PC-9 (cell line): ENCODE measurements around the gene RUNX3. TPM values are rescaled to one million over a fixed set of nuclear protein-coding genes. Genes with fewer than 3 reads are reported as not detected.

ENCODE experiments used
- BruUV-seq: library from RNA; stranded (reverse); fragments of 400-500 nt; replicated peaks from 2 replicates; lab custom pipeline; 2021; lab: Mats Ljungman, UMichigan
- CTCF ChIA-PET: fragments of 300-600 bp; sonication (Branson Sonifier 250); formaldehyde crosslinking; loops from one replicate; lab custom pipeline; 2022; ENCODE audit warnings: antibody characterized with exemption; lab: Charles Lee
- POLR2A ChIA-PET: fragments of 300-600 bp; sonication (Branson Sonifier 250); formaldehyde crosslinking; loops from one replicate; lab custom pipeline; 2022; ENCODE audit warnings: antibody characterized with exemption; ENCODE audit not compliant: unreplicated experiment; lab: Charles Lee
- DNase-seq, 2 experiments: peaks; one replicate each; pipeline versions ENCODE4 v3.0.0 to v3.0.0-alpha.2; 2015 to 2022; ENCODE audit warnings: mixed read lengths in 1 of 2
- H2AFZ ChIP-seq: fragments of 200-600 bp; sonication (generic); 2 replicates; pipeline ENCODE4 v1.8.1; 2017; ENCODE audit warnings: antibody characterized with exemption
- H3F3A ChIP-seq: fragments of 200-600 bp; sonication (generic); 2 replicates; pipeline ENCODE4 v1.8.1; 2017; ENCODE audit warnings: antibody characterized with exemption, mild to moderate bottlenecking, low read depth; ENCODE audit not compliant: insufficient read depth
- H3K27ac ChIP-seq: fragments of 200-600 bp; sonication (generic); 2 replicates; pipeline ENCODE4 v1.6.1; 2016; ENCODE audit warnings: mixed run types
- H3K27me3 ChIP-seq: fragments of 200-600 bp; sonication (generic); 2 replicates; pipeline ENCODE4 v1.6.1; 2016; ENCODE audit warnings: low read depth, mixed run types; ENCODE audit not compliant: insufficient read depth
- H3K36me3 ChIP-seq: fragments of 200-600 bp; sonication (generic); 2 replicates; pipeline ENCODE4 v1.6.1; 2016; ENCODE audit warnings: low read depth, mixed run types
- H3K4me1 ChIP-seq: fragments of 200-600 bp; sonication (generic); replicated peaks from 2 replicates; pipeline ENCODE4 v1.6.1; 2016; ENCODE audit warnings: mixed run types; ENCODE audit not compliant: insufficient read depth
- H3K4me2 ChIP-seq: fragments of 200-600 bp; sonication (generic); 2 replicates; pipeline ENCODE4 v1.6.1; 2017; ENCODE audit warnings: mixed run types
- H3K4me3 ChIP-seq: fragments of 200-600 bp; sonication (generic); 2 replicates; pipeline ENCODE4 v1.6.1; 2016; ENCODE audit warnings: mixed run types
- H3K79me2 ChIP-seq: fragments of 200-600 bp; sonication (generic); 2 replicates; pipeline ENCODE4 v1.6.1; 2017; ENCODE audit warnings: low read depth, mixed run types
- H3K9me2 ChIP-seq: fragments of 200-600 bp; sonication (generic); 2 replicates; pipeline ENCODE4 v1.8.1; 2017; ENCODE audit warnings: mild to moderate bottlenecking; ENCODE audit not compliant: insufficient read depth
- H3K9me3 ChIP-seq: fragments of 200-600 bp; sonication (generic); 2 replicates; pipeline ENCODE4 v1.8.1; 2016; ENCODE audit warnings: low read depth; ENCODE audit not compliant: insufficient read depth
- H4K20me1 ChIP-seq: fragments of 200-600 bp; sonication (generic); 2 replicates; pipeline ENCODE4 v1.8.1; 2017; ENCODE audit not compliant: insufficient read depth
- EZH2 ChIP-seq: fragments of 200-600 bp; sonication (generic); IDR thresholded peaks from 2 replicates; pipeline ENCODE4 v1.8.0; 2017; ENCODE audit warnings: antibody characterized with exemption, low read depth
- intact Hi-C: fragments of 100-400 bp; cut with micrococcal nuclease; formaldehyde crosslinking; loops from one replicate; pipeline ENCODE4 v1.10.0; 2022; ENCODE audit not compliant: unreplicated experiment
- total RNA-seq: library from RNA; stranded (reverse); gene quantifications from 2 replicates; pipeline ENCODE4 v1.2.3, GENCODE V29; 2021
- TF ChIP-seq, protein P1 (sequence below): fragments of 200-600 bp; sonication (generic); conservative IDR thresholded peaks from 2 replicates; pipeline ENCODE4 v1.6.1; 2017; ENCODE audit warnings: mixed run types, antibody characterized with exemption, mild to moderate bottlenecking, moderate library complexity

The RUNX3 gene
- total RNA-seq, 1 experiment from 2014 or later: not detected

DNA sequence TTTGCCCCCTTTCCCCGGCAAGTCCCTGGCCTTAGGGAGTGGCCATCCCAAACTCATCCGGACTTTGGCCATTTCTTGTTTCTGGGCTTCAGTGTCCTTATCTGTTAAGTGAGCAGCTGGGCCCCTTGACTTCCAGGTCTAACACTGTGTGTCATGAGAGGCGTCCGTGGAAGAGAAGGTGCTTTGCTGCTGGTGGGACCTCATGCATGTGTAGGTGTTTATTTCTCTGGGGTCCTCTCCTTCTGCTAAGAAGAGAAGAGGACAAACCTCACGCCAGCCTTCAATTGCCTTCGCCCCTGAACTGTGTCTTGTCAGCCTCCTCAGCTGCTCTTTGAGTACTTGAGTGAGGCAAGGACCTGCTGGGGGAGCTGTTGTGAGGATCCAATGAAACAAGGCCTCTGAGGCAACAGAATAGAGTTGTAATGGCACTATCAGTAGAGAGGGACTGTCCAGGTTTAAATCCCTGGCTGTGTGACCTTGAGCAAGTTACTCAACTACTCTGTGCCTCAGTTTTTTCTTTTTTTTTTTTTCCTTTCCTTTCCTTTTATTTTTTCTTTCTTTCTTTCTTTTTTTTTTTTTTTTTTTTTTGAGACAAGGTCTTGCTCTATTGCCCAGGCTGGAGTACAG is 72.5 kb downstream of the RUNX3 start:
- Histone ChIP-seq H2AFZ (no peak overlapping the region), H3K4me2 (no peak overlapping the region), H3K4me1 (peaks cover 3% of the 10 kb centered on the region; the same call in 1 of the 2 replicates), H3K9me3 (no peaks in the 10 kb centered on the region), H3K27me3 (no peaks in the 10 kb centered on the region), H3K36me3 (no peaks in the 10 kb centered on the region), H3F3A (no peaks in the 10 kb centered on the region), H3K79me2 (no peaks in the 10 kb centered on the region), H3K27ac (no peak overlapping the region), H4K20me1 (no peaks in the 10 kb centered on the region), H3K4me3 (no peak overlapping the region), H3K9me2 (no peaks in the 10 kb centered on the region)
- DNase-seq: no peak
- BruUV-seq: no TSS peak
- ChIA-PET POLR2A (no interaction called here), CTCF (no interaction called here)
- TF ChIP-seq, protein P1, sequence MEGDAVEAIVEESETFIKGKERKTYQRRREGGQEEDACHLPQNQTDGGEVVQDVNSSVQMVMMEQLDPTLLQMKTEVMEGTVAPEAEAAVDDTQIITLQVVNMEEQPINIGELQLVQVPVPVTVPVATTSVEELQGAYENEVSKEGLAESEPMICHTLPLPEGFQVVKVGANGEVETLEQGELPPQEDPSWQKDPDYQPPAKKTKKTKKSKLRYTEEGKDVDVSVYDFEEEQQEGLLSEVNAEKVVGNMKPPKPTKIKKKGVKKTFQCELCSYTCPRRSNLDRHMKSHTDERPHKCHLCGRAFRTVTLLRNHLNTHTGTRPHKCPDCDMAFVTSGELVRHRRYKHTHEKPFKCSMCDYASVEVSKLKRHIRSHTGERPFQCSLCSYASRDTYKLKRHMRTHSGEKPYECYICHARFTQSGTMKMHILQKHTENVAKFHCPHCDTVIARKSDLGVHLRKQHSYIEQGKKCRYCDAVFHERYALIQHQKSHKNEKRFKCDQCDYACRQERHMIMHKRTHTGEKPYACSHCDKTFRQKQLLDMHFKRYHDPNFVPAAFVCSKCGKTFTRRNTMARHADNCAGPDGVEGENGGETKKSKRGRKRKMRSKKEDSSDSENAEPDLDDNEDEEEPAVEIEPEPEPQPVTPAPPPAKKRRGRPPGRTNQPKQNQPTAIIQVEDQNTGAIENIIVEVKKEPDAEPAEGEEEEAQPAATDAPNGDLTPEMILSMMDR: no peak
- TF ChIP-seq EZH2: no peak
- intact Hi-C loops: loop anchor here (2.0 kb wide), 1 partner anchor 39 kb away; no protein-coding TSS in a partner anchor

DNA sequence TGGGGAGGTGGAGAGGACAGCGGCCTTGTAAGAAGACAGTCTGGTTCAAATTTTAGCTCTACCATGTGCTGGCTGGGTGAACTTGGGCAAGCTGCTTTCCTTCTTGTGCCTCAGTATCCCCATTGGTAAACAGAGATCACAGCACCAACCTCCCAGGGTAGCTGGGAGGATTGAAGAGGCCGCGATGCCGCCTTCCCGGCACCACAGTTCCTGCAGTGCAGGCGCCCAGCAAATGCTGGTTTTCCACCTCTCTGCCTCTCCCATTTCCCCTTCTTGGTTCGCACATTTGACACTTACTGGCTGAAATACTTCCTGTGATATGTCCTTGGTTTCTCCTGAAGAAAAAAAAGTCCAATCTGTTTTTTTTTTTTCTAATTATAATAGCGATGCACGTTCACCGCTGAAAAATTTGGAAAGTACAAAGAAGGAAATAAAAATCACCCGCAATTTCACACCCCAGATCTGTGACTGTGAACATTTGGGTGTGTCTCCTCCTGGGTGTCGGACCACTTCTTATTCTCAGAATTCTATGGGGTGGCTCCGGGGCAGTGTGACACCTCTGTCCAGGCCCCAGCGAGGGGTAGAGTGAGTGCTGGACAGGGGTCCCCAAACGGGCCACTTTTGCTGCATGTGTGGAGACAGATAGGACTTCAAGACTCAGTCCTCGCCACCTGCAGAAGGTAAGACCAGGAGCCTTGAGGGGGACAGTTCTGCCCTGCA is 73.1 kb downstream of the RUNX3 start:
- Histone ChIP-seq H3K27me3 (no peaks in the 10 kb centered on the region), H3K79me2 (no peaks in the 10 kb centered on the region), H3K4me2 (no peak overlapping the region), H3K27ac (no peak overlapping the region), H3F3A (no peaks in the 10 kb centered on the region), H3K4me3 (no peak overlapping the region), H3K9me3 (no peaks in the 10 kb centered on the region), H3K9me2 (no peaks in the 10 kb centered on the region), H3K36me3 (no peaks in the 10 kb centered on the region), H2AFZ (no peak overlapping the region), H3K4me1 (no peaks in the 10 kb centered on the region), H4K20me1 (no peaks in the 10 kb centered on the region)
- TF ChIP-seq, protein P1: no peak
- TF ChIP-seq EZH2: no peak
- DNase-seq: no peak
- no TSS peak for BruUV-seq
- ChIA-PET CTCF (no interaction called here), POLR2A (interaction anchor here (0.6 kb wide), 1 partner anchor 355 kb away, joined by 10 read pairs; no protein-coding TSS in a partner anchor)
- intact Hi-C loops: loop anchor here (2.0 kb wide), 1 partner anchor 40 kb away; no protein-coding TSS in a partner anchor

DNA sequence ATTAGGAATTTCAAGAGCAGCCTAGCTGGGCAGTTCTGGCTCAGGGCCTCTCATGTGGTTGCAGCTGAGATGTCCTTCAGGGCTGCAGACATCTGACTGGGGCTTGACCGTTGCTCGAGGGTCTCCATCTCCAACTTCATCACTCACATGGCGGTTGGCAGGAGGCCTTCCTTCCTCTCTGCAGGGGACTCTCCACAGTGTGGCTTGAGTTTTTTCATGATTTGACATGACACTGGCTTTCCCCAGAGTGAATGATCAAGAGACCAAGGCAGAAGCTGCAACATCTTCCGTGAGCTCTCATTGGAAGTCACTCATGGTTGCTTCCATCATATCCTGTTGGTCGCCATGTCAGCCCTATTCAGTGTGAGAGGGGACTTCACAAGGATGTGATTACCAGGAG is 74.6 kb downstream of the RUNX3 start:
- intact Hi-C loops: no loop called here
- no peaks in the 10 kb centered on the region for H3F3A ChIP-seq
- H2AFZ ChIP-seq: no peak overlapping the region
- BruUV-seq: no TSS peak
- POLR2A ChIA-PET: no interaction called here
- TF ChIP-seq, protein P1: no peak
- no peak for TF ChIP-seq EZH2
- H3K79me2 ChIP-seq: no peaks in the 10 kb centered on the region
- no peaks in the 10 kb centered on the region for H3K9me2 ChIP-seq
- no peaks in the 10 kb centered on the region for H3K4me1 ChIP-seq
- H3K4me2 ChIP-seq: no peak overlapping the region
- no peak for DNase-seq
- H4K20me1 ChIP-seq: no peaks in the 10 kb centered on the region
- no peaks in the 10 kb centered on the region for H3K27me3 ChIP-seq
- CTCF ChIA-PET: no interaction called here
- H3K9me3 ChIP-seq: no peaks in the 10 kb centered on the region
- no peak overlapping the region for H3K27ac ChIP-seq
- H3K36me3 ChIP-seq: no peaks in the 10 kb centered on the region
- no peak overlapping the region for H3K4me3 ChIP-seq
